Endodermal cell (in vitro differentiated cells): ENCODE data around the gene SLC22A2. TPM values are rescaled to one million over a fixed set of nuclear protein-coding genes. Genes with fewer than 3 reads are reported as not detected.
A peak's percentile ranks its signal among the peaks of the same experiment; 100 is the strongest.

ENCODE experiments used
- DNase-seq: peaks from one replicate; pipeline ENCODE4 v3.0.0-alpha.2; 2017
- H3K27ac ChIP-seq: 2 replicates; pipeline ENCODE4 v1.5.1; 2013; ENCODE audit warnings: mild to moderate bottlenecking, low read depth, low read length, moderate library complexity
- H3K27me3 ChIP-seq: 2 replicates; pipeline ENCODE4 v1.6.1; 2013; ENCODE audit warnings: mild to moderate bottlenecking, low read length, moderate library complexity; ENCODE audit not compliant: insufficient read depth, control insufficient read depth, poor library complexity, severe bottlenecking
- H3K36me3 ChIP-seq: 2 replicates; pipeline ENCODE4 v1.7.0; 2013; ENCODE audit warnings: mild to moderate bottlenecking, low read length, moderate library complexity; ENCODE audit not compliant: control insufficient read depth, insufficient read depth
- H3K4me1 ChIP-seq: one replicate; pipeline ENCODE4 v1.7.0; 2013; ENCODE audit warnings: low read length; ENCODE audit not compliant: control insufficient read depth, insufficient read depth
- H3K4me3 ChIP-seq: 2 replicates; pipeline ENCODE4 v1.5.1; 2013; ENCODE audit warnings: mild to moderate bottlenecking, low read length, moderate library complexity
- H3K9ac ChIP-seq: 2 replicates; pipeline ENCODE4 v1.6.1; 2013; ENCODE audit warnings: mild to moderate bottlenecking, low read length, moderate library complexity; ENCODE audit not compliant: poor library complexity, severe bottlenecking; ENCODE audit errors: extremely low read depth
- H3K9me3 ChIP-seq: 2 replicates; pipeline ENCODE4 v1.6.1; 2013; ENCODE audit warnings: mild to moderate bottlenecking, low read length, moderate library complexity; ENCODE audit not compliant: control insufficient read depth
- H3K27ac Mint-ChIP-seq: 2 replicates; pipeline ENCODE4 v1.8.0; 2020; ENCODE audit warnings: mixed read lengths
- H3K27me3 Mint-ChIP-seq: 2 replicates; pipeline ENCODE4 v1.8.0; 2021; ENCODE audit warnings: mild to moderate bottlenecking, mixed read lengths; ENCODE audit not compliant: insufficient read depth
- H3K36me3 Mint-ChIP-seq: 2 replicates; pipeline ENCODE4 v1.8.0; 2020; ENCODE audit warnings: low read depth, mixed read lengths
- H3K4me1 Mint-ChIP-seq: 2 replicates; pipeline ENCODE4 v1.8.0; 2020; ENCODE audit warnings: mixed read lengths
- H3K4me3 Mint-ChIP-seq: 2 replicates; pipeline ENCODE4 v1.8.0; 2020; ENCODE audit warnings: mild to moderate bottlenecking, moderate library complexity, mixed read lengths
- H3K9me3 Mint-ChIP-seq: 2 replicates; pipeline ENCODE4 v1.8.0; 2020; ENCODE audit warnings: mild to moderate bottlenecking, mixed read lengths
- CTCF ChIP-seq: fragments of 200-600 bp; sonication (generic); conservative IDR thresholded peaks from 2 replicates; pipeline ENCODE4 v1.5.0; 2021; ENCODE audit warnings: antibody characterized with exemption, mild to moderate bottlenecking
- WGBS, 2 experiments: methylation state at CpG; one replicate each; pipeline versions ENCODE4 v1.1.5 to v1.1.7; 2013; ENCODE audit warnings: missing lambda C conversion rate in 2 of 2, mixed read lengths in 1 of 2; ENCODE audit not compliant: insufficient coverage in 1 of 2, insufficient read length in 1 of 2; 5-methylcytosine and 5-hydroxymethylcytosine counted together
- total RNA-seq, 2 donors: library from RNA; stranded (reverse); fragmentation: NEBNext Ultra II Directional in 1 of 2; extraction: Animal tissue kit (Norgen Biotek cat#: 25700) in 1 of 2; gene quantifications; 2 replicates in 1 of 2; 3 replicates in 1 of 2; pipeline ENCODE4 v1.2.1, GENCODE V29; 2021

Gene SLC22A2
- total RNA-seq, 2 donors from 2014 or later: 0.64 to 1.00 TPM

- Mint-ChIP-seq H3K27me3 (peaks cover 4% of the 10 kb centered on the region), H3K4me3 (no peak overlapping the region), H3K36me3 (no peaks in the 10 kb centered on the region), H3K27ac (no peak overlapping the region), H3K4me1 (peaks cover 29% of the 10 kb centered on the region), H3K9me3 (no peaks in the 10 kb centered on the region)
- Histone ChIP-seq H3K9ac (no peak overlapping the region), H3K27ac (no peak overlapping the region), H3K9me3 (peaks cover 17% of the 10 kb centered on the region), H3K36me3 (no peaks in the 10 kb centered on the region), H3K27me3 (no peaks in the 10 kb centered on the region), H3K4me3 (no peak overlapping the region), H3K4me1 (peaks cover 6% of the 10 kb centered on the region)
- WGBS, 2 experiments: 41 to 90% methylated on average over 1 to 2 of the region's 2 CpGs
- no peak for DNase-seq
- TF ChIP-seq CTCF: no peak
Measured at GRCh38 chr6:160177220-160177619, 81.4 kb downstream of the SLC22A2 start.

- H3K36me3 ChIP-seq: no peaks in the 10 kb centered on the region
- no peaks in the 10 kb centered on the region for H3K27me3 ChIP-seq
- H3K9me3 ChIP-seq: peaks cover 12% of the 10 kb centered on the region
- H3K4me3 Mint-ChIP-seq: no peak overlapping the region
- no peak for TF ChIP-seq CTCF
- H3K9me3 Mint-ChIP-seq: no peaks in the 10 kb centered on the region
- H3K4me1 Mint-ChIP-seq: peaks cover 17% of the 10 kb centered on the region
- no peak overlapping the region for H3K9ac ChIP-seq
- peaks cover 6% of the 10 kb centered on the region for H3K4me1 ChIP-seq
- no peak overlapping the region for H3K27ac ChIP-seq
- H3K4me3 ChIP-seq: peak overlapping the region; percentile 32
- H3K27me3 Mint-ChIP-seq: peaks cover 3% of the 10 kb centered on the region
- no peaks in the 10 kb centered on the region for H3K36me3 Mint-ChIP-seq
- WGBS, 2 experiments: 7 to 24% methylated on average over 2 of the region's 2 CpGs
- DNase-seq: no peak
- H3K27ac Mint-ChIP-seq: peak overlapping the region; percentile 89
Measured at GRCh38 chr6:160174681-160175080, 83.9 kb downstream of the SLC22A2 start.

GRCh38 chr6:160173806-160174527 lies 84.7 kb downstream of the SLC22A2 start:
- Mint-ChIP-seq H3K36me3 (no peaks in the 10 kb centered on the region), H3K4me1 (peaks cover 17% of the 10 kb centered on the region), H3K9me3 (no peaks in the 10 kb centered on the region), H3K4me3 (no peak overlapping the region), H3K27ac (peak overlapping the region; percentile 77), H3K27me3 (no peaks in the 10 kb centered on the region)
- 71 to 72% methylated on average over 5 to 9 of the region's 9 CpGs for WGBS, 2 experiments
- Histone ChIP-seq H3K9me3 (peaks cover 5% of the 10 kb centered on the region), H3K27ac (no peak overlapping the region), H3K4me3 (no peak overlapping the region), H3K27me3 (no peaks in the 10 kb centered on the region), H3K36me3 (no peaks in the 10 kb centered on the region), H3K4me1 (peaks cover 6% of the 10 kb centered on the region), H3K9ac (no peak overlapping the region)
- DNase-seq: no peak
- no peak for TF ChIP-seq CTCF
